ENCODE measurements around the gene CERS1.
"Not testable (repeated sequence)": the region's sequence is repeated elsewhere in the genome, so short reads cannot be mapped to it uniquely, and the experiment has no call there.

The CERS1 gene

DNA sequence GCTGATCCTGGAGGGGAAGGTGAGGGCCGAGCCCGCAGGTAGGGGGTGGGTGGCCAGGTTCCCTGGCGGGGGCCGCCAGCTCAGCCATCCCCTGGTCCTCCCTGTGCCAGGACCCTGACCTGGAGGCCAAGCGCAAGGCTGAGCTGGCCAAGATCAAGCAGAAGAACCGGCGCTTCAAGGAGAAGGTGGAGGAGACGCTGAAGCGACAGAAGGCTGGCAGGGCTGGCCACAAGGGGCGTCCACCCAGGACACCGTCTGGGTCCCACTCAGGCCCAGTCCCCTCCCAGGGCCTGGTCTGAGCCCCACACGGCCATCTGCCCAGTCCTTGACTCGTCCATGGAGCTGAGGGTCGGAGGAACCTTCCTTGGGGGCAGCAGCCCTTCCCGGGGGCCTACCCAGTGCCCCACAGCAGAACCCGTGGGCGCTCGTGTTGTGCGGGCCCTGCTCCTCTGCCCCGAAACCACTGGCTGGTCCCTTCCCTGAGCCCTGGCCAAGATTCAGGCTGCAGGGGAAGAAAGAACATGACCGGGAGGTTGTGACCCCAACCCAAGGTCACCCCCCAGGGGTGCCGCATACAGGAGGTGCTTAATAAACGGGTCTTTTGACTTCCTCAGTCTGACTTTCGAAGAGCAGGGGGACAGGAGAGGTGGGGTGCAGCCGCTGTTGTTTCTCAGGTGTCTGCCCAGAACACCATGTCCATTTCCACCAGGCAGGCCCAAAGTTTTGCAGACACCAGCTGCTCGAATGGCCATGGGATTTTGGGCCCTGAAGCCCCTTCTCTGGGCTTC, 32.3 kb upstream of the CERS1 start:
- H3K36me3 Mint-ChIP-seq (ENCODE audit: low read depth), result peaks cover 17% of the 10 kb centered on the region
- no peak overlapping the region for H3K27ac Mint-ChIP-seq
- H3K27me3 Mint-ChIP-seq (ENCODE audit: low read depth), result peaks cover 3% of the 10 kb centered on the region
- H3K9me3 Mint-ChIP-seq, result no peaks in the 10 kb centered on the region
- peaks cover 2% of the 10 kb centered on the region for H3K4me1 Mint-ChIP-seq (ENCODE audit: low read depth)
- no peak overlapping the region for H3K4me3 Mint-ChIP-seq

GRCh38 chr19:18924684-18925213, 28.8 kb upstream of the CERS1 start:
- no peak overlapping the region for H3K27ac Mint-ChIP-seq

DNA sequence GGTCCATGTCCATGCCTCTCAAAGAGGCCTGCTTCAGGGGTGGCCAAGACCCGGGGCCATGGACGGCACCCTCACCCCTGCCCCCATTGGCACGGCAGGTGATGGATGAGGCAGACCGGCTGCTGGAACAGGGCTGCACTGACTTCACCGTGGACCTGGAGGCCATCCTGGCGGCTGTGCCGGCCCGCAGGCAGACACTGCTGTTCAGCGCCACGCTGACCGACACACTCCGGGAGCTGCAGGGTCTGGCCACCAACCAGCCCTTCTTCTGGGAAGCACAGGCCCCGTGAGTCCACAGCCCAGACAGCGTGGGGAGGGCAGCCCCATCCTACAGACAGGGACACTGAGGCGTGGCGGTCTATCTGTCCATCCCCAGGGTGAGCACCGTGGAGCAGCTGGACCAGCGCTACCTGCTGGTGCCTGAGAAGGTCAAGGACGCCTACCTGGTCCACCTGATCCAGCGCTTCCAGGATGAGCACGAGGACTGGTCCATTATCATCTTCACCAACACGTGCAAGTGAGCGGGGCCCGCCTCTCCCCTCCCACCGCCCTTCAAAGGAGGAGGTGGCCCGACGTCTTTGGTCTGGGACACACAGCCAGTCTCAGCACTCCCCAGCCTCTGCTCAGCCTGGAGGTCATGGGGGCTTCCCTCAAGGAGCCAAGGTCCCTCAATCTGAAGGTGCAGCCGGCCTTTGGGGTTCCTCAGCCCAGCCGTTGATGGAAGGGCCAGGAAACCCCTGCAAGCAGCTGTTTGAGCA, 26.4 kb upstream of the CERS1 start:
- H3K9me3 Mint-ChIP-seq, result no peaks in the 10 kb centered on the region
- H3K4me3 Mint-ChIP-seq, result no peak overlapping the region
- H3K27me3 Mint-ChIP-seq (ENCODE audit: low read depth), result no peaks in the 10 kb centered on the region
- H3K27ac Mint-ChIP-seq, result no peak overlapping the region
- peaks cover 27% of the 10 kb centered on the region for H3K36me3 Mint-ChIP-seq (ENCODE audit: low read depth)
- peaks cover 10% of the 10 kb centered on the region for H3K4me1 Mint-ChIP-seq (ENCODE audit: low read depth)

More at GRCh38 chr19:18924684-18925213, 28.8 kb upstream of the CERS1 start:
- peaks cover 7% of the 10 kb centered on the region for H3K4me1 Mint-ChIP-seq (ENCODE audit: low read depth)
- H3K9me3 Mint-ChIP-seq, result no peaks in the 10 kb centered on the region
- no peaks in the 10 kb centered on the region for H3K27me3 Mint-ChIP-seq (ENCODE audit: low read depth)
- H3K36me3 Mint-ChIP-seq (ENCODE audit: low read depth), result peaks cover 25% of the 10 kb centered on the region
- no peak overlapping the region for H3K4me3 Mint-ChIP-seq

- no peaks in the 10 kb centered on the region for H3K27me3 Mint-ChIP-seq (ENCODE audit: low read depth)
- peaks cover 27% of the 10 kb centered on the region for H3K36me3 Mint-ChIP-seq (ENCODE audit: low read depth)
- peak overlapping the region; percentile 25 for H3K4me3 Mint-ChIP-seq
- H3K4me1 Mint-ChIP-seq (ENCODE audit: low read depth), result peaks cover 14% of the 10 kb centered on the region
- no peaks in the 10 kb centered on the region for H3K9me3 Mint-ChIP-seq
- H3K27ac Mint-ChIP-seq, result no peak overlapping the region
Measured at GRCh38 chr19:18921593-18921992, 25.6 kb upstream of the CERS1 start.

DNA sequence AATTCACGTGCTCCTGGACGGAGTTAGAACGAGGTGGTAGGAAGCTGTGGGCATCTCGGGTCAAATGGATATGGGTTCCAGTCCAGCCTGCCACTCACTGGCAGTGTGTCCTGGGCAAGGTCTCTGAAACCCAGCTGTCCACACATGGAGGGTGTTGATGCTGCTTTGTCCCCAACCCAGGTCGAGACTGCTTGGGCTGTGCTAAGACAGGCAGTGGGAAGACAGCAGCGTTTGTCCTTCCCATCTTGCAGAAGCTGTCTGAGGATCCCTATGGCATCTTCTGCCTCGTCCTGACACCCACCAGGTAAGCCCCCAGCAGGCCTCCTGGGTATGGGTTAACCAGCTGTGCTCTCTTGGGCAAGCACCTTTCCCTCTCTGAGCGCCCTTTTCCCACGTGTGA, 24.4 kb upstream of the CERS1 start:
- peaks cover 14% of the 10 kb centered on the region for H3K4me1 Mint-ChIP-seq (ENCODE audit: low read depth)
- no peaks in the 10 kb centered on the region for H3K9me3 Mint-ChIP-seq
- peak overlapping the region; percentile 94 for H3K4me3 Mint-ChIP-seq
- no peaks in the 10 kb centered on the region for H3K27me3 Mint-ChIP-seq (ENCODE audit: low read depth)
- peaks cover 21% of the 10 kb centered on the region for H3K36me3 Mint-ChIP-seq (ENCODE audit: low read depth)
- peak overlapping the region; percentile 89 for H3K27ac Mint-ChIP-seq

DNA sequence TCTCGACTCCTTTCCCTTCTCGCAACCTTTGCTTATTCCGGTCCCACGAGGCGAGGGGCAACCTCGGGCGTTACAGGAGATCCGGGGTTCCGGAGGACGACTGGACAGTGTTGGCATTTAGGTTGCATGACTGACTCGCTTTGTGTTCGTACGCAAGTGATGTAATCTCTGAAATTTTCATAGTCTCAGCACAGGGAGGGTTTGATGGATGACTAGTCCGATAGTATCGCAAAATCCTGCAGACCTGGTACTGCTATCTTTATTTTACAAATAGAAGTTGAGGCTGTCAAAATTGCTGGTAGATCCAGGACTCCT, 23.9 kb upstream of the CERS1 start:
- Mint-ChIP-seq H3K9me3 (no peaks in the 10 kb centered on the region), H3K4me3 (peak overlapping the region; percentile 94)

DNA sequence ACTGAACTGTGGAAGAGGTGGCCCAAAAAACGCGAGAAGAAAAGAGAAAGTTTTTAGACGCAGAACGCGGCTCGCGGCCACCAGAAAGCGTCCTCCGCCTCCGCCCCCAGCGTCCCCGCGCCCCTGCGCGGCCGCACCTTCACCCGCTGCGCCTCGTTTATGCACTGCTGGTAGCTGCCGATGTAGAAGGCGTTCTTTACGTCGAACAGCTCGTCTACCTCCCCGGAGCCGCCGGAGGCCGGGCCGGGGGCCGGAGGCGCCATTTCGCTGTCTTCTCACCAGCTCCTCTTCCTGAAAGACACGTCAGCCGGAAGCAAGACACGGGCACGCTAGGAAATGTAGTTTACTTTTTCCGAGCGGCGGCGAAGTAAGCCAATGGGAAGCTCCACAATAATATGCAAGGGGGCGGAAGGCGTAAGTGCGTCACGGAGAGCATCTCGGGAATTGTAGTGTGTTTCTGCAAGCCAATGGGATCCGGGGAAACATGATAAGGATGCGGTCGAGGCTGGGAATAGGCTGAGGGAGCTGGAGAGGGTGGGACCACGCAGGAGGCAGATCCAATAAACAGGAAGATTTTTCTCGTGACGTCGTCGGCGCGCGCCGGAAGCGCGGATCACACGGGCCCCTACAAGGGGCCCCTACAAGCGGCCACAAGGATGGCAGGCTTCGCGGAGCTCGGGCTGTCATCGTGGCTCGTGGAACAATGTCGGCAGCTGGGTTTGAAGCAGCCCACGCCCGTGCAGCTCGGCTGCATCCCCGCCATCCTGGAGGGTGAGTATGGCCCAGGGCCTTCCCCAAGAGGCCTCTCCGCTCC, 23.3 kb upstream of the CERS1 start, which contains the start of the genes COPE and DDX49:
Gene COPE, minus strand, starts transcription at position 302 of the 814 bp plus-strand sequence. Its CDS starts 39 bp downstream, at position 263.
Gene DDX49, plus strand, starts transcription at position 630 of the 814 bp plus-strand sequence. Its CDS starts 27 bp downstream, at position 657.
- H3K4me1 Mint-ChIP-seq (ENCODE audit: low read depth), result peaks cover 17% of the 10 kb centered on the region
- H3K9me3 Mint-ChIP-seq, result no peaks in the 10 kb centered on the region
- peaks cover 14% of the 10 kb centered on the region for H3K36me3 Mint-ChIP-seq (ENCODE audit: low read depth)
- H3K4me3 Mint-ChIP-seq, result peak within 1 kb of the TSS; percentile 94
- H3K27ac Mint-ChIP-seq, result peak within 1 kb of the TSS; percentile 89
- H3K27me3 Mint-ChIP-seq (ENCODE audit: low read depth), result no peaks in the 10 kb centered on the region

More for the DNA sequence above, 23.9 kb upstream of the CERS1 start:
- peaks cover 20% of the 10 kb centered on the region for H3K36me3 Mint-ChIP-seq (ENCODE audit: low read depth)
- H3K4me1 Mint-ChIP-seq (ENCODE audit: low read depth), result peaks cover 17% of the 10 kb centered on the region
- peak overlapping the region; percentile 89 for H3K27ac Mint-ChIP-seq
- H3K27me3 Mint-ChIP-seq (ENCODE audit: low read depth), result no peaks in the 10 kb centered on the region

GRCh38 chr19:18917593-18917992, 21.6 kb upstream of the CERS1 start:
- Mint-ChIP-seq H3K36me3 (ENCODE audit: low read depth) (peaks cover 18% of the 10 kb centered on the region), H3K4me3 (peak overlapping the region; percentile 94), H3K4me1 (ENCODE audit: low read depth) (peaks cover 17% of the 10 kb centered on the region), H3K27ac (peak overlapping the region; percentile 52)
- H3K9me3 Mint-ChIP-seq; H3K27me3 Mint-ChIP-seq (ENCODE audit: low read depth): not testable (repeated sequence)

DNA sequence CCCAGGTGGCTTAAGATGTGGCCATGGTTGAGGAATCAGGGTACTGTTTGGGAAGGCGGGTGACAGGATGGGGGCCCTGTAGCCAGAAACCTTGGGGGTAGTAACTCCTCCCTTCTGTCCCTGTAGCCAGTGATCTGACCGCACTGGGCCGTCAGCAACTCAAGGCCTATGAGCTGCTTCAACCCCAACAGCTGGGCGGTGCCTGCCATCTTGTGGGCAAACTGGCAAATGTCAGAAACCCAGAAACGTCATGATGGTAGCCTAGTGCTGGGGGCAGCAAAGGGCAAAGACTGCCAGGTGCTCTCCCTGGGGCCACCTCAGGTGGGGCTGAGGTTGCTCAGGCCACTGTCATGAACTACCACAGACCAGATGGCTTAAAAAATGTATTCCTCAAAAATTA, 19.7 kb upstream of the CERS1 start:
- Mint-ChIP-seq H3K27me3 (ENCODE audit: low read depth) (no peaks in the 10 kb centered on the region), H3K4me3 (peak overlapping the region; percentile 34), H3K9me3 (no peaks in the 10 kb centered on the region), H3K36me3 (ENCODE audit: low read depth) (peaks cover 14% of the 10 kb centered on the region), H3K4me1 (ENCODE audit: low read depth) (peaks cover 13% of the 10 kb centered on the region), H3K27ac (no peak overlapping the region)

- Mint-ChIP-seq H3K4me3 (no peak overlapping the region), H3K27ac (no peak overlapping the region), H3K27me3 (ENCODE audit: low read depth) (no peaks in the 10 kb centered on the region), H3K36me3 (ENCODE audit: low read depth) (peaks cover 17% of the 10 kb centered on the region), H3K4me1 (ENCODE audit: low read depth) (peaks cover 10% of the 10 kb centered on the region), H3K9me3 (no peaks in the 10 kb centered on the region)
Measured at GRCh38 chr19:18913466-18913865, 17.5 kb upstream of the CERS1 start.

- H3K9me3 Mint-ChIP-seq, result no peaks in the 10 kb centered on the region
- H3K36me3 Mint-ChIP-seq (ENCODE audit: low read depth), result peaks cover 17% of the 10 kb centered on the region
- no peak overlapping the region for H3K4me3 Mint-ChIP-seq
- H3K27ac Mint-ChIP-seq, result no peak overlapping the region
- H3K4me1 Mint-ChIP-seq (ENCODE audit: low read depth), result peaks cover 10% of the 10 kb centered on the region
- H3K27me3 Mint-ChIP-seq (ENCODE audit: low read depth), result no peaks in the 10 kb centered on the region
Measured at GRCh38 chr19:18912933-18913332, 17.0 kb upstream of the CERS1 start.

DNA sequence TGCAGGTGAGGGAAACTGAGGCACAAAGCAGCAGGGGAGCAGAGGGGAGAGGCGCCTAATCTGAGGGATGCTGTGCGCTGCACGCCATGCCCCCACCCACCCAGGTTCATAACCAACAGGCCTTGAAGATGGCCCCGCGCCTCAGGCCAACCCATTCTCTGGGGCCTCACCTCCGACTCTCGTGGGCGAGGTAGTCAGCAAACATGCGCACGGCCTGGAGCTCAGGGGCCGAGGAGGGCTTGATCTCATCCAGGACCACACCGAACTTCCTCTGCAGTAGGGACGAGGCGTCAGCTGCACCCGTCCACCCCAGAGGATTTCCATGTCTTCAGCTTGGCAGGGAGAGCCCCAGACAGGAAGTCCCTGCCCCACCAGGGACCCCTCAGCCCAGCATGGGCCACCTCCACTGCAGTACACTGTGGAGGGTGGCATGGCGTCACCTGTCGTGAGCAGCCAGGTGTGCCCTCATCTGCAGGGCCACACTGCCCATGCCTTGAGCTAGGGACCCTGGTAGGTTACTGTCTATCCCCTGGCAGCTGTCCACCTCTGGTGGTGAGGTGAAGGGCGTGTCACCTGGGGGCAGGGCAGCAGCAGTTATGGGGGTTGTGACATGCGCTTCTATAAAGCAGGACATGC, 15.0 kb upstream of the CERS1 start:
- Mint-ChIP-seq H3K4me3 (no peak overlapping the region), H3K27me3 (ENCODE audit: low read depth) (no peaks in the 10 kb centered on the region), H3K4me1 (ENCODE audit: low read depth) (peaks cover 3% of the 10 kb centered on the region), H3K9me3 (no peaks in the 10 kb centered on the region), H3K36me3 (ENCODE audit: low read depth) (peaks cover 12% of the 10 kb centered on the region), H3K27ac (no peak overlapping the region)

DNA sequence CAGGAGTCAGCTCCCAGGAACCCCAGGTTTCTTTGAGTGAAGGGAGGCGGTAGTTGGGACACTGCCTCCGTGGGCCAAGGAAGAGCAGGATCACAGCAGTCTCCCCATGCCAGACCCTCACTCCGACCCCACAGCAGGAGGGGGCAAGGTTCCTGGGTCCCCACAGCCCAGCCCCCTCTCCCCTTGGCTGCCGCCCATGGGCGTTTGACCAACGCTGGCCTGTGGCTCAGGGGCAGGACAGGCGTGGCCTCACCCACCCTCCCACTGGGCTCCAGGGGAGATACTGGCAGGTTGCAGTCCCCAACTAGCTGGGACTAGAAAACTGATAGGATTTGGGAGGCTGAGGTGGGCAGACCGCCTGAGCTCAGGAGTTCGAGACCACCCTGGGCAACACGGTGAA, 14.1 kb upstream of the CERS1 start:
- no peak overlapping the region for H3K27ac Mint-ChIP-seq
- no peak overlapping the region for H3K4me3 Mint-ChIP-seq
- peaks cover 16% of the 10 kb centered on the region for H3K36me3 Mint-ChIP-seq (ENCODE audit: low read depth)
- no peaks in the 10 kb centered on the region for H3K9me3 Mint-ChIP-seq
- H3K27me3 Mint-ChIP-seq (ENCODE audit: low read depth), result no peaks in the 10 kb centered on the region
- H3K4me1 Mint-ChIP-seq (ENCODE audit: low read depth), result peaks cover 1% of the 10 kb centered on the region
